Activated naive CD8-positive, alpha-beta T cell treated with anti-CD3 and anti-CD28 coated beads for 36 hours (primary cell): ENCODE measurements around the gene MAD1L1. TPM values are rescaled to one million over a fixed set of nuclear protein-coding genes. Genes with fewer than 3 reads are reported as not detected.

Experiments
- DNase-seq: peaks from one replicate; pipeline ENCODE4 v3.0.0; 2021
- H3K27ac Mint-ChIP-seq: one replicate; pipeline ENCODE4 v1.8.0; 2022; ENCODE audit warnings: mild to moderate bottlenecking, moderate library complexity, mixed read lengths
- H3K27me3 Mint-ChIP-seq: one replicate; pipeline ENCODE4 v1.8.0; 2022; ENCODE audit warnings: mild to moderate bottlenecking, mixed read lengths
- H3K36me3 Mint-ChIP-seq: one replicate; pipeline ENCODE4 v1.8.0; 2021; ENCODE audit warnings: mild to moderate bottlenecking, mixed read lengths
- H3K4me1 Mint-ChIP-seq: one replicate; pipeline ENCODE4 v1.8.0; 2021; ENCODE audit warnings: mixed read lengths
- H3K4me3 Mint-ChIP-seq: one replicate; pipeline ENCODE4 v1.8.0; 2022; ENCODE audit warnings: mild to moderate bottlenecking, moderate library complexity, mixed read lengths
- H3K9me3 Mint-ChIP-seq: one replicate; pipeline ENCODE4 v1.8.0; 2022; ENCODE audit warnings: mixed read lengths
- total RNA-seq, 2 experiments: library from RNA; stranded (reverse); gene quantifications; one replicate each; pipeline ENCODE4 v1.2.3, GENCODE V29; 2021

MAD1L1 gene
- total RNA-seq, 2 experiments from 2014 or later = 36.5 to 37.8 TPM

DNA sequence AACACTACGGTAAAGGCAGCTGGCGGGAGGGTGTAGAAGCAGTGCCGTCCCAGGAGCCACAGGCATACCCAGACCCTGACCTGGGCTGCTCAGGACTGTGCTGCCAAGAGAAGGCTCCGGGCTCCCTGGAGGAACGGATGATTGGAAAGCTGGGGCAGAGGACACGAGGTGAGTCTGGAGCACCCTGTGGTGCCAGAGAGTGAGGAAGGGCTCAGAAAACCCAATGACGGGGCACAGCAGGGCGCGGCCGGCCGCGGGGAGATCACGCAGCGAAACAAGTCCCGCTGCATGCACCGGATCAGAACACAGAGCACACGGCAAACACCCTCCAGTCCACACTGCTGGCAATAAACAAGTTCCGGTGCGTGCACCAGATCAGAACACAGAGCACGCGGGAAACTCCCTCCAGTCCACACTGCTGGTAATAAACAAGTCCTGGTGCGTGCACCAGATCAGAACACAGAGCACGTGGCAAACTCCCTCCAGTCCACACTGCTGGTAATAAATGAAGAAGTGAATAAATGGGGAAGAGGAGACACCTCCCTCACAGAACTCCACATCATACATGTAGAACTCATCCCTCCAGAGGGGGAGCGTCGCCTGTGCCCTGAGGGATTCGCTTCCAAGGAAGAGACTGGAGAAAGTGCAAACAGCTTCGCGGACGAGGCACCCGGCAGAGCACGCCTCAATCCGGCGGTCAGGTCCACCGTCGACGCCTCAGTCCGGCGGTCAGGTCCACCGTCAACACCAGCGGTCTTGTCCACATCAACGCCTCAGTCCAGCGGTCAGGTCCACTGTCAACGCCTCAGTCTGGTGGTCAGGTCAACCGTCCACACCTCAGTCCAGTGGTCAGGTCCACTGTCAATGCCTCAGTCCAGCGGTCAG is 265.0 kb downstream of the MAD1L1 start:
- DNase-seq = no peak
- Mint-ChIP-seq H3K27me3 (no peaks in the 10 kb centered on the region), H3K9me3 (peaks cover 4% of the 10 kb centered on the region)

DNA sequence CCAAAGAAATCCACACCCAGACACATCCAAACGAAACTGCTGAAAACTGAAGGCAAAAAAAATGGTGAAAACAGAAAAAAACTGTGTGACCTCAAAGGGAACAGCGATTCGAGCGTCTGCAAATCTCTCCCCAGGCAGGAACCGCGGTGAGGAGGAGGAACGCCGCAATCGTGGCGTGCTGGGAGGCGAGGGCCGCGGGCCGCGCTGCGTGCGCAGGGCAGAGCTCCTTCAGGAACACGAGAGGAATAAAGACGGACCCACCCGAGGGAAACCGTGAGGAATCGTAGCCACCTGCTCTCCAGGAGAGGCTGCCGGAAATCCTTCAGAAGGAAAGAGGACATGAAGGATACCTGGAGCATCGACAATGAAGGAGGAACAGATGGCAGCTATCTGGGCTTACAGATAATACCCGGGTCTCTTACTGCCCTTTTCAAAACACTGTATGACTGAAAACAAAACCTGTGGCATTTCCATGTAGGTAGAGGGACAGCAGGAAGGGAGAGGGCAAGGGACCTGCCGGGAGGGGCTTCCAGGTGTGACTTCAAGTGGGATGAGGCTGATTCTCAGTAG is 266.0 kb downstream of the MAD1L1 start:
- no peak overlapping the region for H3K27ac Mint-ChIP-seq
- DNase-seq = no peak
- peaks cover 20% of the 10 kb centered on the region for H3K4me1 Mint-ChIP-seq
- peaks cover 13% of the 10 kb centered on the region for H3K9me3 Mint-ChIP-seq
- no peak overlapping the region for H3K4me3 Mint-ChIP-seq
- peaks cover 6% of the 10 kb centered on the region for H3K27me3 Mint-ChIP-seq
- peaks cover 52% of the 10 kb centered on the region for H3K36me3 Mint-ChIP-seq

More for the DNA sequence above, 265.0 kb downstream of the MAD1L1 start:
- Mint-ChIP-seq H3K36me3 (peaks cover 41% of the 10 kb centered on the region), H3K4me1 (peaks cover 12% of the 10 kb centered on the region), H3K27ac (no peak overlapping the region), H3K4me3 (no peak overlapping the region)

DNA sequence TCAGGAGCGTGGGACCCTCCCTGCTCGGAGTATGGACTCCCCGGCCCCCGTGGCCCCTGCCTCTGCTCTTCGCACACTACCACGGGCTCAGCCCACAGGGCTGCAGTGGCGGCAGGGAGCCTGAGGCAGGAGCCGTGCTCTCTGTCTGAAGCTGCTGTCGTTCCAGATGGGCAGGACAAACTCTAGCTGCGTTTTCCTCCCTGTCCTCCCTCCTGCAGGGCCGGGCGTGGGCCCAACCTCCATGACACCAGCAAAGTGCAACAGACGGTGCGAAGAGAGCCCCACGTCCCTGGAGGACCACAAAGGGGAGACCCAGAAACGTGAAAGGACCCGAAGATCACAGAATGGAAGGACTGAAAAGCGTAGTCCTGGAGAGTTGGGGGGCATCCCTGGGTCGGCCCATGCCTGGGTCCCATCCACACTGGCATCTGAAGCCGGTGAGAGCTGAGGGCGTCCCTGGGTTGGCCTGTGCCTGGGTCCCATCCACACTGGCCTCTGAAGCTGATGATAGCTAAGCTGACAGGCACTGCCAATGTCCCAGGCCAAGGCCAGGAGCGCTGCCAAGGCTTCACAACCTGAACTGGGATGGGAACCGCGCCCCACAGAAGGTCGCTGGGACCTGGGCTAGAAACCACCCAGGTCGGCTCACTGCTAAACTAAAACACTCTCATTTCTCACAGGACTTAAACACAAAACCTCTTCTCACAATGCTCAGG is 267.0 kb downstream of the MAD1L1 start:
- H3K27me3 Mint-ChIP-seq = peaks cover 8% of the 10 kb centered on the region
- H3K4me1 Mint-ChIP-seq = peaks cover 27% of the 10 kb centered on the region
- no peak for DNase-seq
- H3K27ac Mint-ChIP-seq = no peak overlapping the region
- H3K4me3 Mint-ChIP-seq = no peak overlapping the region
- peaks cover 61% of the 10 kb centered on the region for H3K36me3 Mint-ChIP-seq
- peaks cover 23% of the 10 kb centered on the region for H3K9me3 Mint-ChIP-seq

DNA sequence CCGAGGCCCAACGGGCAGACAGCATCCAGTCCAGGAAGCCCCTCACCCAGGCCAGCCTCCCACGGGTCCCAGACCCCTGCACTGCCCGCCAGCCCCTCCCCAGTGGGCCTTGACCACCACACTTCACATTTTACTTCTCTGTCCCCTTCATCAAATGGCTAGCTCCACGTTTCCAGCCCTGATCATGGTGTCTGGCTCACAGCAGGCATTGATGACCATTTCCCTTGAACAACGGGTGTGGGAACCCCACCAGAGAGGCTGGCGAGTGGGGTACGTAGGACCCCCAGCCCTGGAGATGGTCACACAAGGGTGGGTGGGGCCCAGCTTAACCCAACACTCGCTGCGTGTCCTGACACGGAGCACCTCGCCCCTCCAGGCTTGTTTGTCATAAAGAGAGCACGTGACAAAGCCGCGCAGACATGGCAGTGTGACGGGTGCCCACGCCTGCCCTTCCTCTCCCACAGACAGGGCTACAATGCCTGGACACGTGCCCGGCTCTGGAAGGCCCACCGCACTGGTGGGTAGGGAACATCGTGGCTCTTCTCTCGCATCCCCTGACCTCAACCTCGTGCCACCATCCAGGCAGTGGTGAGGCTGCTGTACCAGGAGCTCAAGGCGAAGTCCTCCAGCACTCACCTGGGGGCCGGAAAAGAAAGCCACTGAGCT is 267.7 kb downstream of the MAD1L1 start:
- Mint-ChIP-seq H3K9me3 (peaks cover 29% of the 10 kb centered on the region), H3K27ac (no peak overlapping the region), H3K36me3 (peaks cover 68% of the 10 kb centered on the region), H3K27me3 (peaks cover 8% of the 10 kb centered on the region), H3K4me3 (no peak overlapping the region), H3K4me1 (peaks cover 30% of the 10 kb centered on the region)
- no peak for DNase-seq

DNA sequence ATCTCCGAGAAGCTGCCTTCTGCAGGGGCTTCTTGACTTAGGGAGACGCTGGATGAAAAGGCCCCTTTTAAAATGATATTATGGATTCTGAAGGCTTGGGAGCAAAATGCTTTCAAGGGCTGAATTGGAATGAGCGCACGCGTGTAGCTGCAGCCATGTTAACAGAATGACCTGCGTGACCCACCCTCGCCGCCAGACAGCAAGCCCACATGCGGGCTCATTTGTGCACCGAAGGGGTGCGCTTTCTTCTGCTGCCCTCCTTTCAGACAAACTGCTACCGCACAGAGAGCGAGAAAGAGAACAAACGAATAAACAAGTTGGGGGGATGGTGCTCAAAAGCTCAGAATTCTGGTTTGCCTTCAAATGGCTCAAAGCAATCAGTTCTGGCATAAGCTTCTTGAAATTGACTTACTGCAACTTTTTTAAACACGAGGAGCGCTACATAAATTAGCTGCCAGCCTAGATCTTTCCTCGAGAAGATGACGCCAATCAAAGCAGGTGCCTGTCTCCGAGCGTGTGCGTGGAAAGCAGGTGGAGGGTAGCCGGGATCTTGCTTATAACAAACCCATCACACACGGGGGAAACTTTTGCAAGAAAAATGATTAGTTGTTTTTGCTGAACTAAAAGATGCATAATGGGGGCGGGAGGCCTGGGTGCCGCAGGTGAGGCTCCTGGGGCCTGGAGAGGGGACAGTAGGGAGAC is 268.4 kb downstream of the MAD1L1 start:
- no peak overlapping the region for H3K4me3 Mint-ChIP-seq
- H3K9me3 Mint-ChIP-seq = peaks cover 33% of the 10 kb centered on the region
- H3K27ac Mint-ChIP-seq = no peak overlapping the region
- DNase-seq = no peak
- H3K36me3 Mint-ChIP-seq = peaks cover 73% of the 10 kb centered on the region
- H3K27me3 Mint-ChIP-seq = peaks cover 8% of the 10 kb centered on the region
- peaks cover 23% of the 10 kb centered on the region for H3K4me1 Mint-ChIP-seq

DNA sequence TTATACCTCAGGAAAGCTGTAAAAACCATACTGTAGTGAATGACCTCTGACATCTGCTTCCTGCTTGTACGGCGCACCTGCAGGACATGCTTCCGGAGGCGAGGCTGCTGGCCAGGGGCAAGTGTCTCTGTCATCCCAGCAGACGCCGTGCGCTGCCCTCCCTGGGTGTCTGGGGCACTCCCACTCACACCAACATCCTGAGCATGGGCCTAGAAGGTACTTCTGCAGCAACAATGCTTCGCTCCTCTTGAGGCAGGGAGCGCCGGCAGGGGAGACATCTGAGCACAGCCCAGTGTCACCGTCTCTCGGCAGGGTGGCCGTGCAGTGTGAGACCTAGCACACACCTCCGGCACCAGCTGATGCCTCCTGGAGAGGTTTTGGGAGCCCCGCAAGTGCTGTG is 269.2 kb downstream of the MAD1L1 start:
- no peak for DNase-seq
- Mint-ChIP-seq H3K4me3 (no peak overlapping the region), H3K27me3 (peaks cover 8% of the 10 kb centered on the region), H3K4me1 (peaks cover 22% of the 10 kb centered on the region), H3K9me3 (peaks cover 38% of the 10 kb centered on the region), H3K27ac (no peak overlapping the region), H3K36me3 (peaks cover 81% of the 10 kb centered on the region)

DNA sequence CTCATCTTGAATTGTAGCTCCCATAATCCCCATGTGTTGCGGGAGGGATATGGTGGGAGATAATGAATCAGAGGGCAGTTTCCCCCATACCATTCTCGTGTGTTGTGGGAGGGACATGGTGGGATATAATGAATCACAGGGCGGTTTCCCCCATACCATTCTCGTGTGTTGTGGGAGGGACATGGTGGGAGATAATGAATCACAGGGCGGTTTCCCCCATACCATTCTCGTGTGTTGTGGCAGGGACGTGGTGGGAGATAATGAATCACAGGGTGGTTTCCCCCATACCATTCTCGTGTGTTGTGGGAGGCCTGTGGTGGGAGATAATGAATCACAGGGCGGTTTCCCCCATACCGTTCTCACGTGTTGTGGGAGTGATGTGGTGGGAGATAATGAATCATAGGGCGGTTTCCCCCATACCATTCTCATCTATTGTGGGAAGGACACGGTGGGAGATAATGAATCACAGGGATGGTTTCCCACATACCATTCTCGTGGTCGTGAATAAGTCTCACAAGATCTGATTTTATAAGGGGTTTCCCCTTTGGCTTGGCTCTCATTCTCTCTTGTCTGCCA is 271.0 kb downstream of the MAD1L1 start:
- Mint-ChIP-seq H3K4me3 (no peak overlapping the region), H3K4me1 (peaks cover 19% of the 10 kb centered on the region), H3K27ac (peak overlapping the region; percentile 88), H3K9me3 (peaks cover 42% of the 10 kb centered on the region), H3K27me3 (peaks cover 8% of the 10 kb centered on the region), H3K36me3 (peaks cover 80% of the 10 kb centered on the region)
- peak; percentile 72 for DNase-seq

DNA sequence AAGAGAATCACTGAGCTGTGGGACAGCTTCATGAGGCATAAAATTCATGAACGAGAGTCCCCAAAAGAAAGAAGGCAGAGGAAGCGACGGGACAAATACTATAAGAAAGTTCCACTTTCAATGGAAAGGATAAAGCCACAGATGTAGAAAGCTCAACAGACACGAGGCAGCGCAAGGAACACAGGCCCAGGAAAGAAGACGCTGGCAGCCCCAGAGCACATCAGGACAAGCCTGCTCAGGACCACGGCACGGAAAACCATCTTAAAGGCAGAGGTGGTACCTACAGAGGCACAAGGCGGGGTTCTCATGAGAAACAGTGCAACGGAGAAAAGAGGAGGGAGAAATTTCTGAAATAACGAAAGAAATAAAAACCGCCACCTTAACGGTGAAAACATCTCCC is 273.4 kb downstream of the MAD1L1 start:
- Mint-ChIP-seq H3K4me1 (peaks cover 18% of the 10 kb centered on the region), H3K27me3 (peaks cover 8% of the 10 kb centered on the region), H3K27ac (no peak overlapping the region), H3K9me3 (peaks cover 42% of the 10 kb centered on the region), H3K4me3 (no peak overlapping the region), H3K36me3 (peaks cover 72% of the 10 kb centered on the region)
- no peak for DNase-seq

DNA sequence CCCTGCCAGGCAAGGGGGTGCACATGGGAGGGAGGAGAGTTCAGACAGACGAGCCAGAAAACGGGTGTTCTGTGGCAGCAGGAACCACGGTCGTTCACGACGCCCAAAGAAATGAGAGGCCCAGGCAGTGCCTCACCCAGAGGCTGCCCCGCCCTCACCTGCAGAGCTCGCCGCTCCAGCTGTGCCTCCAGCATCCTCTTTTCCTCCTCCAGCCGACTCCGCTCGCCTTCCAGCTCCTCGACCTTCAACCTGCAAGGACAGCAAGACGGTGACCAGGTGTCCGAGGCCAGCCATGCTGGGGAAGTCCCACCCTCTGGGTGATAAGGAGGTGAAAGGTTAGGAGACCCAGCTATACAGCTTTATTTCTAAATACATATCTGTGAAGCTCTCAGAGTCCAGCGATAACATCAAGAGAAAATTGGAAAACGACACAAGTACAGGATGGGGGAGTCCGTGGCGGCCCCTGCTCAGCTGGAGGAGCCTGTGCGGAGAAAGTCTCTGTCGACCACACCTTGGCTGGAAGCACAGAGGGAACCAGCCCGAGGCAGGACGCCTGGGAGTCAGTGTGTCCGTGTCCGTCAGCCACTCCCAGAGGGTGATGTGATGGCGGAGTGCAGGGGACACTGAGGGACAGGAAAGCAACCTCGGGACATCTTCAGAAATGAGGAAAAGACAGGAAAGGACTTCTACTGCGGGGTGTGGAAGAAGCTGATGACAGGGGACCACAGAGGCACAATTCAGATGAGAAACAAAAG is 275.1 kb downstream of the MAD1L1 start:
- H3K27me3 Mint-ChIP-seq = peaks cover 8% of the 10 kb centered on the region
- H3K9me3 Mint-ChIP-seq = peaks cover 37% of the 10 kb centered on the region
- DNase-seq = no peak
- H3K4me1 Mint-ChIP-seq = peaks cover 18% of the 10 kb centered on the region
- peaks cover 60% of the 10 kb centered on the region for H3K36me3 Mint-ChIP-seq
- H3K27ac Mint-ChIP-seq = no peak overlapping the region
- no peak overlapping the region for H3K4me3 Mint-ChIP-seq

DNA sequence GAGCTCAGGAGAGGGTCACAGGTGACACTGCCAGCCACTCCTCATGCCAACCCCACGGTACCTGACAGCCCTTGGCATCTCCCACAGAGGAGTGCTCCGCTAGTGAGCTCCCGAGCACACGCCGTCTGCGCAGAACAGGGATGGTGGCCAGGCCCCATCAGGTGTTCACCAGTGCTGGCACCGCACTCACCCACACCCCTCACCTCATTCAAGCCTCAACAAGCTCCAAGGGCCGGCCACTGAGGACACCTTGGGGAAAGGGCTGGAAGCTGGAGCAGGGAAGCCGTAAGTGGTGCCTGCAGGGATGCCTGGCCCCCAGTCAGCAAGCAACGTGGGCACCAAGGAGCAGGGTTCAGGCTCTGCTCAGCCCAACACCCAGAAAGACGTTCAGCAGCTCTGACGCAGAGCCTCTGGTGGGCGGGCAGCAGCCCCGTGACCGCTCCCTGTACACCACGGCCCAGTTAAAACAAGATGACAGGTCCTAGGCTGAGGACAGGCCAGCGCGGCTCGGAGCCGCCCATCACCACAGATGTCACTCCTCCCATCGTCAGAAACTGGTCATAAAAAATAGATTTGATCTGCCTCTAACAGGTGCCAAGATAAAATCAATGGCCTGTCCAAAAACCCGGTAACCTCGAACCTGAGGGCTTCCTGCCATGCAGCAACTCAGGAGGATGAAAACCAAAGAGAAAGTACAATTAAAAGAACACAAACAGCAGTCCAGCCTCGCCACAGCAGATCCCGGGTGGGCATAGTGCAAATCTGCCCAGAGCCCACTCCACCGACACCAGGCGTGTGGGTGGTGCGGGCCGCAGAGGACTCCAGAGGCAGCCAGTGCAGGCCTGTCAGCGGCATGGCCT is 275.9 kb downstream of the MAD1L1 start:
- no peak for DNase-seq
- Mint-ChIP-seq H3K36me3 (peaks cover 51% of the 10 kb centered on the region), H3K27me3 (peaks cover 4% of the 10 kb centered on the region), H3K4me3 (no peak overlapping the region), H3K27ac (no peak overlapping the region), H3K9me3 (peaks cover 30% of the 10 kb centered on the region), H3K4me1 (peaks cover 13% of the 10 kb centered on the region)

DNA sequence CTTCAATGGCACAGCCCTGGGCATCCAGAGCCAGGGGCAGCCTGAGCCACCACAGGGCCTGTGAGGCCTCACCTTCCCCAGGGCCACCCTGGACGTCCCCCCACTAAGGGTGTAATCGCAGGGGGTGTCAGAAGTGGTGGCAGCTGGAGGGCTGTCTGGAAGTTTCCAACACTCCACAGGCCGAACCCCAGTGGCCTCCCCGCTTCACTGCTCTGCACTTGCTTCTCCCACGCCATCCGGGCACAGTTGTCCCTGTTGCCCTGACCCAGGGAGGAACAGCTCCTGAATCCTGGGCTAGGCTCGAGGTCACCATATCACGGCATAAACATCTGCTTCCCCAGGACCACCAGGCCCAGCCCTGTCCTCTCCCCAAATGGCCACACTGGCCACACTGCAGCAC is 276.6 kb downstream of the MAD1L1 start:
- H3K4me1 Mint-ChIP-seq = peaks cover 13% of the 10 kb centered on the region
- peaks cover 23% of the 10 kb centered on the region for H3K9me3 Mint-ChIP-seq
- no peak overlapping the region for H3K27ac Mint-ChIP-seq
- H3K27me3 Mint-ChIP-seq = no peaks in the 10 kb centered on the region
- DNase-seq = no peak
- no peak overlapping the region for H3K4me3 Mint-ChIP-seq
- peaks cover 44% of the 10 kb centered on the region for H3K36me3 Mint-ChIP-seq

DNA sequence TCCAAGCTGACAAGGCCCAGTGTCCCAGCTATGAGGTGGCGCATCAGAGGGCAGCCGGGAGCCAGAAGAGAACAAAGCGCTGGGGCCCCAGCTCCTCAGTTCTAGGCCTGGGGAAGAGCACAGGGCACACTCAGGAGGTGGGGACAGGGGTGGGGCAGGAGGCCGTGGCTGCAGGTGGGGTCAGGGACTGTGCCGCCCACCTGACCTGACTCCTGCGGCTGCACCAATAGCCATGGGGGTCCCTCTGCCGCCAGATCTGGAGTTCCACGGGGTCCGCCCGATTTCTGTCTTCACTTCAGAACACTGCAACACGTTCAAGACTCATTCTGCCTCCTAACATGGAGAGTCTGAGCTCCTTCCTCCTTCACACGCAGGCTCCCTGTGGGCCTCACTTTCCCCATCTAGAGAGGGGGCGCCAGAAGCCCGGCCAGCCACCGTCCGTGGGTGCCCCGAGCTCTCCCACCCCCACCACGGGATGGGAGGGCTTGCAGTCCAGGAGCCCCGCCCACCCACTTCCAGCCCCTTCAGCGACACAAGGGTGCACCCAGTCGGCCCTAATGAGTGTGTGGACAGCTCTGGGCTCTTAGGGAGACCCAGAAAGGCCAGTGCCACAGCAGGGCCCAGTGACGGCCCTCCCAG is 278.3 kb downstream of the MAD1L1 start:
- peaks cover 31% of the 10 kb centered on the region for H3K36me3 Mint-ChIP-seq
- H3K4me1 Mint-ChIP-seq = peaks cover 8% of the 10 kb centered on the region
- DNase-seq = no peak
- peaks cover 10% of the 10 kb centered on the region for H3K9me3 Mint-ChIP-seq
- no peaks in the 10 kb centered on the region for H3K27me3 Mint-ChIP-seq
- H3K4me3 Mint-ChIP-seq = no peak overlapping the region
- no peak overlapping the region for H3K27ac Mint-ChIP-seq
